HEK293T (cell line): ENCODE results near the gene STARD3NL.
A peak's percentile ranks its signal among the peaks of the same experiment; 100 is the strongest.

Source experiments
- CTCF ChIA-PET: fragments of 350-600 bp; formaldehyde crosslinking; extraction: SDS; loops from one replicate; lab custom pipeline; 2021; ENCODE audit warnings: antibody characterized with exemption, inconsistent platforms; lab: Yijun Ruan, JAX
- POLR2A ChIA-PET: fragments of 350-600 bp; formaldehyde crosslinking; extraction: SDS; loops from one replicate; lab custom pipeline; 2020; ENCODE audit warnings: antibody characterized with exemption, inconsistent platforms; lab: Yijun Ruan, JAX
- DNase-seq: peaks from one replicate; pipeline ENCODE4 v3.0.0; 2012; ENCODE audit warnings: mixed read lengths; ENCODE audit errors: extremely low spot score
- ARNT ChIP-seq: fragments of 450-650 bp; IDR thresholded peaks from 2 replicates; pipeline ENCODE4 v1.6.1; 2017; ENCODE audit warnings: mild to moderate bottlenecking
- BHLHE40 ChIP-seq: fragments of 450-650 bp; IDR thresholded peaks from 2 replicates; pipeline ENCODE4 v1.6.1; 2016; ENCODE audit warnings: mild to moderate bottlenecking, moderate library complexity, borderline replicate concordance
- CTBP1 ChIP-seq: fragments of 450-650 bp; IDR thresholded peaks from 2 replicates; pipeline ENCODE4 v1.6.1; 2016; ENCODE audit warnings: borderline replicate concordance
- ELF4 ChIP-seq: fragments of 450-650 bp; IDR thresholded peaks from 2 replicates; pipeline ENCODE4 v1.6.1; 2017; ENCODE audit warnings: antibody characterized with exemption
- FOXA1 ChIP-seq: fragments of 450-650 bp; IDR thresholded peaks from 2 replicates; pipeline ENCODE4 v1.6.1; 2016; ENCODE audit warnings: mild to moderate bottlenecking
- FOXK2 ChIP-seq: fragments of 450-650 bp; IDR thresholded peaks from 2 replicates; pipeline ENCODE4 v1.6.1; 2016; ENCODE audit warnings: mild to moderate bottlenecking
- FOXM1 ChIP-seq: fragments of 450-650 bp; IDR thresholded peaks from 2 replicates; pipeline ENCODE4 v1.6.1; 2017; ENCODE audit warnings: mild to moderate bottlenecking, borderline replicate concordance
- HDGF ChIP-seq: fragments of 450-650 bp; IDR thresholded peaks from 2 replicates; pipeline ENCODE4 v1.6.1; 2017; ENCODE audit warnings: antibody characterized with exemption, borderline replicate concordance
- L3MBTL2 ChIP-seq: fragments of 450-650 bp; conservative IDR thresholded peaks from 2 replicates; pipeline ENCODE4 v1.6.1; 2016; ENCODE audit warnings: mild to moderate bottlenecking
- LEF1 ChIP-seq: fragments of 450-650 bp; IDR thresholded peaks from 2 replicates; pipeline ENCODE4 v1.6.1; 2017; ENCODE audit warnings: mild to moderate bottlenecking, borderline replicate concordance
- NFRKB ChIP-seq: fragments of 450-650 bp; IDR thresholded peaks from 2 replicates; pipeline ENCODE4 v1.6.1; 2016; ENCODE audit warnings: mild to moderate bottlenecking, moderate library complexity
- SP1 ChIP-seq: fragments of 450-650 bp; IDR thresholded peaks from 2 replicates; pipeline ENCODE4 v1.6.1; 2017
- SUZ12 ChIP-seq: fragments of 450-650 bp; IDR thresholded peaks from 2 replicates; pipeline ENCODE4 v1.6.1; 2016; ENCODE audit warnings: mild to moderate bottlenecking
- TARDBP ChIP-seq: fragments of 450-650 bp; IDR thresholded peaks from 2 replicates; pipeline ENCODE4 v1.6.1; 2016
- ZNF384 ChIP-seq: fragments of 450-650 bp; IDR thresholded peaks from 2 replicates; pipeline ENCODE4 v1.6.1; 2016
- TF ChIP-seq, protein P1 (sequence below): fragments of 450-650 bp; IDR thresholded peaks from 2 replicates; pipeline ENCODE4 v1.6.1; 2016

The STARD3NL gene, protein sequence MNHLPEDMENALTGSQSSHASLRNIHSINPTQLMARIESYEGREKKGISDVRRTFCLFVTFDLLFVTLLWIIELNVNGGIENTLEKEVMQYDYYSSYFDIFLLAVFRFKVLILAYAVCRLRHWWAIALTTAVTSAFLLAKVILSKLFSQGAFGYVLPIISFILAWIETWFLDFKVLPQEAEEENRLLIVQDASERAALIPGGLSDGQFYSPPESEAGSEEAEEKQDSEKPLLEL

DNA sequence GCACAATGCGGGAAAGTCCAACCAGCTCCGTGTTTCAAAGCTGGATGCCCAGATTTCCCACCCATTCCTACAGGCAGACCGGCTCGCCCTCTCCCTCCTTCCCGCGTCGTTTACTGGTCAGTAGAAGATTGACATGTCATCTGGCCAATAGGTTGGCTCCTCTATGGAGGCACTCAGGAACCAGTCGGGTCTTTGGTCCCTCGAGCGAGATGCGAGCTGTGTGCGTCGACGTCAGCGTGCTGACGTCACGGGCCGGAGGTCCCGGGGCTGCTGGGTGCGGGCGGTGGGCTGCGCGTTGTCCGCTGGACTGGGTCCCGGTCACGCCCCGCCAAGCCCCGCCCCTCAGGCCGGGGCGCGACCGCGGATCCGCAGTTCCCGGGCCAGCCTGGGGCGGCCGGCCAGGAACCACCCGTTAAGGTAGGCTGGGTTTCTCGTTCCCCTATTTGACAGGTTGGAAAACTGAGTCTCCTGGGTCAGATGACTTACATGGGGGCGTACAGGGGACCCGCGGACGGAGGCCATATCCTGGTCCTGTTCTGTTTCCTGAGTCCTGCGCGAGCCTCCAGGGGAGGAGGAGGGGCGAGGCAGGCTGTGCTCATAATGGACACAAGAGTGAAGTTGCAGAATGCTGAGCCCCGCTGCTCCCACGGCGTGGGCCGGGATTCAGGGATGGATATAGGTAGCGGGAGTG, at the start of gene STARD3NL:
Gene STARD3NL, plus strand, starts transcription at position 242 of the 691 bp plus-strand sequence. CDS start 29,260 bp downstream, outside the sequence.
- CTCF ChIA-PET: interaction anchor here (0.7 to 1.3 kb wide), 4 partner anchors 37 to 190 kb away, joined by 3 to 5 read pairs (median 3); no protein-coding TSS in a partner anchor
- DNase-seq: peak; percentile 97
- TF ChIP-seq L3MBTL2 (peak; percentile 99), FOXK2 (no peak), SUZ12 (no peak)
- TF ChIP-seq, protein P1, sequence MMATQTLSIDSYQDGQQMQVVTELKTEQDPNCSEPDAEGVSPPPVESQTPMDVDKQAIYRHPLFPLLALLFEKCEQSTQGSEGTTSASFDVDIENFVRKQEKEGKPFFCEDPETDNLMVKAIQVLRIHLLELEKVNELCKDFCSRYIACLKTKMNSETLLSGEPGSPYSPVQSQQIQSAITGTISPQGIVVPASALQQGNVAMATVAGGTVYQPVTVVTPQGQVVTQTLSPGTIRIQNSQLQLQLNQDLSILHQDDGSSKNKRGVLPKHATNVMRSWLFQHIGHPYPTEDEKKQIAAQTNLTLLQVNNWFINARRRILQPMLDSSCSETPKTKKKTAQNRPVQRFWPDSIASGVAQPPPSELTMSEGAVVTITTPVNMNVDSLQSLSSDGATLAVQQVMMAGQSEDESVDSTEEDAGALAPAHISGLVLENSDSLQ: peak; percentile 99
- POLR2A ChIA-PET: interaction anchor here (1.0 to 1.4 kb wide), 10 partner anchors 9 to 261 kb away, joined by 3 to 8 read pairs (median 6); partner anchors contain the start of gene SFRP4

DNA sequence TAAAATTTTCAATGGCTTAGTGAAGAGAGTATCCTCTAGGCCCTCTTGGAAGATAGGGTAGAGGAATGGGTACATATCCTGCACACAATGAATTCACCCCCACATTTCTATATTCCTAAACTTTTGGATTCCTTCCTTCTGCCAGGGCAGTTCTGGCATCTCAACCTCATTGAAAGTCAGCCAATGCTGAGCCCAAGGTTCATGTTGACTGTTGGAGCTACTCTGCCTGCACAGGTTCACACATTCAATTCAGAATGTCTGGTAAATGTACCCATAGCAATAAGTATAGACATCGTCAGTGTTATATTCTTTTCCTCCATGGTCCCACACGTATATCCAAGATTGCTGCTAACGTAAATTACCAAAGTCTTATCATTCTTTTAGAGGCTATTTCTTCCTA, 48.9 kb upstream of the STARD3NL start:
- ChIA-PET CTCF (no interaction called here), POLR2A (no interaction called here)
- DNase-seq: no peak
- TF ChIP-seq SP1 (no peak), TARDBP (no peak), FOXK2 (no peak), HDGF (no peak), ZNF384 (no peak), BHLHE40 (no peak), FOXM1 (no peak), FOXA1 (no peak), L3MBTL2 (no peak), NFRKB (no peak), CTBP1 (no peak)
- TF ChIP-seq, protein P1: no peak

DNA sequence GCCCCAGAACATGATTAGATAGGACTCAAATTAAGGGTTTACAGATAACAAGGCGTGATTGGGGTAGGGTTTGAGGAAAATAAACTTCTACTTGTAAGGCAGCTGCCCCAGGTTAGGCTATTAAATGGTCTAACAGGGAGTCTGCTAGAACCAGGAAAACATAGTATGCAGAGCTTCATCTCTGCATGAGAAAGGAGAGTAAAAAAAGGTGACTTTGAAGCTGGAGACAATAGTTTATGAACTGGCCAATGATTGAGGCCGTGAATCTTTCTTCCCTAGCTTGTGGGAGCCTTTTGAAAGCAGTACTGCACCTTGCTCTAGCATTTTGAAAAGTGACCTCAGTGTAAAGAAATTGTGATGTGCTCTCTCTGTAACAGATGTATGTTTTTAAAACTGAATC, 48.5 kb upstream of the STARD3NL start:
- TF ChIP-seq ARNT (no peak), SUZ12 (no peak), ELF4 (no peak), L3MBTL2 (no peak), NFRKB (no peak), CTBP1 (no peak), ZNF384 (no peak), BHLHE40 (no peak), SP1 (no peak), FOXA1 (no peak), LEF1 (no peak), HDGF (no peak), FOXK2 (no peak), FOXM1 (no peak), TARDBP (no peak)
- TF ChIP-seq, protein P1: no peak

GRCh38 chr7:38138171-38138570, 39.9 kb upstream of the STARD3NL start:
- no peak for TF ChIP-seq LEF1
- no peak for TF ChIP-seq BHLHE40
- TF ChIP-seq FOXA1: no peak
- no peak for DNase-seq
- ChIA-PET POLR2A (no interaction called here), CTCF (no interaction called here)

More for the DNA sequence above, 48.5 kb upstream of the STARD3NL start:
- DNase-seq: no peak
- POLR2A ChIA-PET: no interaction called here
- CTCF ChIA-PET: no interaction called here

- TF ChIP-seq, protein P1: no peak
- TF ChIP-seq NFRKB: no peak
- no peak for TF ChIP-seq CTBP1
- no peak for TF ChIP-seq FOXA1
- TF ChIP-seq TARDBP: no peak
- TF ChIP-seq SUZ12: no peak
- no peak for TF ChIP-seq HDGF
- CTCF ChIA-PET: no interaction called here
Measured at GRCh38 chr7:38141187-38141586, 36.9 kb upstream of the STARD3NL start.

GRCh38 chr7:38142736-38143135, 35.3 kb upstream of the STARD3NL start:
- CTCF ChIA-PET: no interaction called here

More at GRCh38 chr7:38141187-38141586, 36.9 kb upstream of the STARD3NL start:
- POLR2A ChIA-PET: no interaction called here
- DNase-seq: no peak

More at GRCh38 chr7:38142736-38143135, 35.3 kb upstream of the STARD3NL start:
- TF ChIP-seq LEF1 (no peak), SUZ12 (no peak), ZNF384 (no peak), BHLHE40 (no peak), FOXM1 (no peak), ARNT (no peak), SP1 (no peak)
- POLR2A ChIA-PET: no interaction called here
- no peak for DNase-seq
